ENCODE results near the gene MED13L. TPM values are rescaled to one million over a fixed set of nuclear protein-coding genes. Genes with fewer than 3 reads are reported as not detected.

The MED13L gene
- total RNA-seq, 6 experiments from 2014 or later = 29.0 to 52.0 (median 38.1) TPM

- no peak overlapping the region for H3K4me3 ChIP-seq
- intact Hi-C loops (cut with DNase I) = no loop called here
- no peak for TF ChIP-seq POLR2A (IDR thresholded peaks at IDR 0.05)
- TF ChIP-seq CTCF (IDR thresholded peaks at IDR 0.05) = no peak
- H3K27me3 ChIP-seq = no peaks in the 10 kb centered on the region
- no peak overlapping the region for H3K27ac ChIP-seq
- no peaks in the 10 kb centered on the region for H3K36me3 ChIP-seq
- 90% methylated on average over 2 of the region's 2 CpGs for WGBS (ENCODE audit: insufficient coverage, low coverage, low lambda C conversion rate, missing lambda C conversion rate)
- DNase-seq = no peak
- ATAC-seq = no peak
- no peaks in the 10 kb centered on the region for H3K9me3 ChIP-seq
- H3K4me1 ChIP-seq = peaks cover 0 to 5% (median 0%) of the 10 kb centered on the region in 4 donors
These were observed 68.0 kb downstream of the MED13L start for GRCh38 chr12:116209503-116209902.

DNA sequence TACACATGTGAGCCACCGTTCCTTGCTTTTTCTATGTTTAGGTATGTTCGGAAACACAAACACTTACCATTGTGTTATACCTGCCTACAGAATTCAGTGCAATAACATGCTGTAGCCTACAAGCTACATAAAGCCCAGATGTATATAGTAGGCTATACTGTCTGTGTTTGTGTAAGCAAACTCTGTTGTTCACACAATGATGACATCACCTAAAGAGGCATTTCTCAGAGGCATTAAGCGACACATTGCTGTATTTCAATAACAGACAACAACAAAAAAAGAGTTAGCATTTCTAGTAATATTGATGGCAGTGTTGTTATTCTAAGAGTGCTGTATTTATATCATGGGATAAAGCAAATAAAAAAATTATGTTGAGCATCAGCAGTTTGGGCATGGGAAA lies 70.2 kb downstream of the MED13L start:
- Histone ChIP-seq H3K27ac (no peak overlapping the region), H3K36me3 (no peaks in the 10 kb centered on the region), H3K4me3 (no peak overlapping the region), H3K9me3 (no peaks in the 10 kb centered on the region), H3K4me1 (peaks cover 0 to under 1% (median 0%) of the 10 kb centered on the region in 4 donors), H3K27me3 (no peaks in the 10 kb centered on the region)
- WGBS (ENCODE audit: insufficient coverage, low coverage, low lambda C conversion rate, missing lambda C conversion rate) = 100% methylated on average over 3 of the region's 3 CpGs
- no peak for DNase-seq
- ATAC-seq = no peak
- intact Hi-C loops (cut with DNase I) = no loop called here
- TF ChIP-seq CTCF (IDR thresholded peaks at IDR 0.05) = no peak
- TF ChIP-seq POLR2A (IDR thresholded peaks at IDR 0.05) = no peak

DNA sequence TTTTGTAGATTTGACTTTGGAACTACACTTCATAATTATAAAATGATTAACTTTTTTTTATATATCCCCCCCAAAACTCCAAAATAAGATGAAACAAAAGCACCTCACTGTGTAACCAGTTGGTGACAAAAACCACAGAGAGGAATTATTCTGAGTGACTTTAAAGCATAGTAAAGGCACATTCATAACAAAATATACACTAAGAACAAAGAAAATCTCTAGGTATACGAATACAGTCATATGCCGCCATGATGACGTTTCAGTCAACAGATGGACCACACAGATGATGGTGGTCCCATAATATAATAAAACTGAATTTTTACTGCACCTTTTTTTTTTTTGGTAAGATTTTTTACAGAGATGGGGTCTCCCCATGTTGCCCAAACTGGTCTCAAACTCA lies 70.7 kb downstream of the MED13L start:
- no peak for ATAC-seq
- no peak for DNase-seq
- Histone ChIP-seq H3K36me3 (no peaks in the 10 kb centered on the region), H3K4me1 (no peaks in the 10 kb centered on the region), H3K9me3 (no peaks in the 10 kb centered on the region), H3K27ac (no peak overlapping the region), H3K27me3 (no peaks in the 10 kb centered on the region), H3K4me3 (no peak overlapping the region)
- WGBS (ENCODE audit: insufficient coverage, low coverage, low lambda C conversion rate, missing lambda C conversion rate) = 82% methylated on average over 3 of the region's 3 CpGs
- intact Hi-C loops (cut with DNase I) = no loop called here
- no peak for TF ChIP-seq CTCF (IDR thresholded peaks at IDR 0.05)
- no peak for TF ChIP-seq POLR2A (IDR thresholded peaks at IDR 0.05)

DNA sequence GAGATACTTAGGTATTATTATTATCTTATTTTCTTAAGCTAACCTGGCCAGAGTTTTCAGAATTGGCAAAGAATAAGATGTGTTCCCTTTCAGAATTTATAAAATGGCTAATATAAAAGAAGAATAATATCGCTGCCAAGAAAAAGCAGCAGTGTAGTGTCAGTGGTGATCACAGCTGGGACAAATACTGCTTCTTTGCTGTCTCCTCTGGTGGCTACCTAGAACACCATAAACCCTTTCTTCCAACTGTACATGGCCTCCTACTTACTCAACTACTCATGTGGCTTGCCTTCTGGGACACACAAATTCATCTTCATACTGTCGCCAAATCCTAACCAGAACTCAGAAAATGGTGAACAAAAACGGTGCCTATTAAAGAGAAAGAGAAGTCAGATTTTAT lies 72.7 kb downstream of the MED13L start:
- intact Hi-C loops (cut with DNase I) = no loop called here
- TF ChIP-seq CTCF (IDR thresholded peaks at IDR 0.05) (no peak), POLR2A (IDR thresholded peaks at IDR 0.05) (no peak)

DNA sequence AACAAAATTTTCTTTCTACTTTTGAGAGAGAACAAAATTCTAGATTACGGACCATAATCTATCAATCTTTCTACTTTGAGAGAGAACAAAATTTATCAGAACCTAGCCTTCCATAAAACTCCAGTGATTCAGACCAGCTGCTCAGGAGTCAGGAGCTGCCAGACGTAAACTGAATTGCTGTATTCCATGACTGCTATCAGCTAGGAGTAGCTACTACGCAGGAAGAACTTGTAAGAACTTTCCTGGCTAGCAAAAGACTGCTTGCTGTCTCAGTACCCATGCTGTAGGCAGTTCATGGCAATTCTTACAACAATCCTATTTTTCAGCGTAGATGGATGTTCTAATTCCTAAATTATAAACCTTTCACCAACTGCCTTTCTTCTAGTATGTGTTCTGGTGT lies 73.3 kb downstream of the MED13L start:
- H3K27me3 ChIP-seq = no peaks in the 10 kb centered on the region
- no peaks in the 10 kb centered on the region for H3K36me3 ChIP-seq
- peaks cover 0 to 4% (median 0%) of the 10 kb centered on the region in 4 donors for H3K4me1 ChIP-seq
- no peak for DNase-seq
- TF ChIP-seq CTCF (IDR thresholded peaks at IDR 0.05) (no peak), POLR2A (IDR thresholded peaks at IDR 0.05) (no peak)
- WGBS (ENCODE audit: insufficient coverage, low coverage, low lambda C conversion rate, missing lambda C conversion rate) = 75% methylated on average over 4 of the region's 4 CpGs
- intact Hi-C loops (cut with DNase I) = no loop called here
- H3K9me3 ChIP-seq = no peaks in the 10 kb centered on the region
- no peak overlapping the region for H3K27ac ChIP-seq
- H3K4me3 ChIP-seq = no peak overlapping the region
- ATAC-seq = no peak

More for the DNA sequence above, 72.7 kb downstream of the MED13L start:
- 100% methylated on average over 3 of the region's 3 CpGs for WGBS (ENCODE audit: insufficient coverage, low coverage, low lambda C conversion rate, missing lambda C conversion rate)
- Histone ChIP-seq H3K9me3 (no peaks in the 10 kb centered on the region), H3K36me3 (no peaks in the 10 kb centered on the region), H3K4me3 (no peak overlapping the region), H3K4me1 (peaks cover 0 to 4% (median 0%) of the 10 kb centered on the region in 4 donors), H3K27ac (no peak overlapping the region), H3K27me3 (no peaks in the 10 kb centered on the region)
- no peak for DNase-seq
- ATAC-seq = no peak
